Central memory CD8-positive, alpha-beta T cell (primary cell): ENCODE measurements around the gene AGAP3.

Experiments
- ATAC-seq: fragments of 150-1000 bp; cut with Tn5 transposase; replicated peaks from 2 replicates; pipeline ENCODE4 v1.10.0; 2022; ENCODE audit warnings: mild to moderate bottlenecking, moderate FRiP score, moderate number of reproducible peaks; ENCODE audit not compliant: poor library complexity, severe bottlenecking; ENCODE audit errors: extremely low read depth
- DNase-seq, 2 donors: peaks; one replicate each; pipeline ENCODE4 v3.0.0; 2021; ENCODE audit warnings: low spot score in 2 of 2
- H3K27ac Mint-ChIP-seq: one replicate; pipeline ENCODE4 v1.8.0; 2022; ENCODE audit warnings: low read depth, mild to moderate bottlenecking, moderate library complexity, mixed read lengths
- H3K27me3 Mint-ChIP-seq: one replicate; pipeline ENCODE4 v1.8.0; 2022; ENCODE audit warnings: mixed read lengths
- H3K36me3 Mint-ChIP-seq: one replicate; pipeline ENCODE4 v1.8.0; 2022; ENCODE audit warnings: mild to moderate bottlenecking, moderate library complexity, mixed read lengths; ENCODE audit not compliant: insufficient read depth
- H3K4me1 Mint-ChIP-seq: one replicate; pipeline ENCODE4 v1.8.0; 2022; ENCODE audit warnings: mixed read lengths
- H3K4me3 Mint-ChIP-seq: one replicate; pipeline ENCODE4 v1.8.0; 2022; ENCODE audit warnings: mild to moderate bottlenecking, moderate library complexity, mixed read lengths
- H3K9me3 Mint-ChIP-seq: one replicate; pipeline ENCODE4 v1.8.0; 2022; ENCODE audit warnings: mixed read lengths

Gene AGAP3

GRCh38 chr7:151132461-151133205, 46.4 kb downstream of the AGAP3 start:
- Mint-ChIP-seq H3K4me3 (no peak overlapping the region), H3K27ac (no peak overlapping the region), H3K27me3 (no peaks in the 10 kb centered on the region), H3K4me1 (no peaks in the 10 kb centered on the region), H3K9me3 (no peaks in the 10 kb centered on the region), H3K36me3 (no peaks in the 10 kb centered on the region)
- DNase-seq (no peak), ATAC-seq (no peak)

- Mint-ChIP-seq H3K27me3 (no peaks in the 10 kb centered on the region), H3K36me3 (no peaks in the 10 kb centered on the region), H3K27ac (no peak overlapping the region), H3K4me3 (no peak overlapping the region), H3K9me3 (no peaks in the 10 kb centered on the region), H3K4me1 (no peaks in the 10 kb centered on the region)
- no peak for ATAC-seq
- DNase-seq = no peak
Observed at GRCh38 chr7:151133266-151133985, 47.2 kb downstream of the AGAP3 start.

- Mint-ChIP-seq H3K4me1 (no peaks in the 10 kb centered on the region), H3K27ac (no peak overlapping the region), H3K36me3 (no peaks in the 10 kb centered on the region), H3K27me3 (no peaks in the 10 kb centered on the region), H3K4me3 (no peak overlapping the region), H3K9me3 (no peaks in the 10 kb centered on the region)
- DNase-seq = no peak
- no peak for ATAC-seq
Observed at GRCh38 chr7:151133986-151134742, 47.9 kb downstream of the AGAP3 start.

- H3K27me3 Mint-ChIP-seq = no peaks in the 10 kb centered on the region
- no peaks in the 10 kb centered on the region for H3K9me3 Mint-ChIP-seq
- no peaks in the 10 kb centered on the region for H3K36me3 Mint-ChIP-seq
- no peaks in the 10 kb centered on the region for H3K4me1 Mint-ChIP-seq
- ATAC-seq = no peak
- H3K4me3 Mint-ChIP-seq = no peak overlapping the region
- H3K27ac Mint-ChIP-seq = no peak overlapping the region
- no peak for DNase-seq
Observed at GRCh38 chr7:151134743-151135524, 48.7 kb downstream of the AGAP3 start.

DNA sequence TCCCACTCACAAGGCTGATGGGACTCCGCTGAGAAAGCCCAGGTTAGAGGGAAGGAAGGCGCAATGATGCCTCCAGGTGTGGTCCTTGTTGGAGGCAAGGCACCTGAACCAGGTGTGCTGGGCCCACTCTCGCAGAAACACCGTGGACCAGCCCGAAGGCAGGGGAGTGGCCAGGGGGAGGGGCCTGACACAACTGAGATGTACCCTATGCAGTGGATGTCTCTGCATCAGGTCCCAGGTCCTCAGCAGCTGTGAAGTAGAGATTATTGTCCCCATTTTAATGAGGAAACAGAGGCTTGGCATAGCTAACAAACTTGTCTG, 49.2 kb downstream of the AGAP3 start:
- Mint-ChIP-seq H3K36me3 (no peaks in the 10 kb centered on the region), H3K9me3 (no peaks in the 10 kb centered on the region), H3K27me3 (no peaks in the 10 kb centered on the region), H3K4me1 (no peaks in the 10 kb centered on the region), H3K4me3 (no peak overlapping the region), H3K27ac (no peak overlapping the region)
- DNase-seq (no peak), ATAC-seq (no peak)

DNA sequence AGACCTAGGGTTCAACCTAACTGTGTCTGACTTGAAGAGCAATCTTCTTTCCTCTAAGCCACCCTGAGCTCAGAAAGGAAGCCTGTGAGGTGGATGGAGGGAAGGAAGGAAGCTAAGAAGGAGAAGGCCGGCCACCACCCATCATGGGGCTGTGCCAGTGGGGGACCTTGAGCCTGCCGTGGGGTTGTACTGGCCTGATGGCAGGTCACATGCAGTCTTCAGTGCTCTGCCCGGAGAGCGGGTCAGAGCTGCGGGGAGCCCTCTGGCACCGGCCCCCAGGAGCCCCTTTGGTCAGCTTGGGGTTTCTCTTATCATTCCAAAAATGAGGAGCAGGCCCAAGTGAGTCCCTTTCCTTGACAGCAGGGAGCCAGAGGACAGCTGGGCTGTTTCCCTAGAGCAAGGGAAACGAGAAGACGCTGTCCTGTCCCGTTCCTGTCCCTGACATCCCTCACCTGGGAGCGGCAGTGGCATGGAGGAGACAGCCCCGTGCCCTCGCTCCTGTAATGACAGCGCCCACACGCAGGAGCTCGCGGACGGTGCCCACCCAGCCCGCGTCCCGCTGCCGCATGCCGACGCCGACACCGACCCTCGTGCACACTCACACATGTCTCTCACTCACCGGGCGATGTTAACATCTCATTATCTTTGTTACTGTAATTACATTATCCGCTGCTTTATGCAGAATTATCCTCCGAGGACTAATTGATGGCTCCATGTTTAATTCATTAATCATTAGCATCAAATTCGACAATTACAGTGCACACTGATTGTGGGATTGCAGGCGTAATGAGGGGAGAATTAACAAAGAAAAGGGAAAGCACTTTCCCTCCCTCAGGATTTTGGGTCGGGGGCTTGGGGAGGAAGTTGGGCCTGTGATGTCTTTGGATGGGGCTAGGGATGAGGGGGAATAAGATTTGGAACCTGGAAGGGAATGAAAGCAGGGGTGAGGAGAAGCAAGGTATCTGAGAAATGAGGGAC, 49.9 kb downstream of the AGAP3 start:
- ATAC-seq (no peak), DNase-seq (no peak)
- Mint-ChIP-seq H3K9me3 (no peaks in the 10 kb centered on the region), H3K36me3 (no peaks in the 10 kb centered on the region), H3K4me3 (no peak overlapping the region), H3K27ac (no peak overlapping the region), H3K27me3 (no peaks in the 10 kb centered on the region), H3K4me1 (no peaks in the 10 kb centered on the region)

GRCh38 chr7:151137076-151137675, 50.9 kb downstream of the AGAP3 start:
- H3K27ac Mint-ChIP-seq = no peak overlapping the region
- H3K4me1 Mint-ChIP-seq = no peaks in the 10 kb centered on the region
- DNase-seq = no peak
- no peak for ATAC-seq
- no peaks in the 10 kb centered on the region for H3K9me3 Mint-ChIP-seq
- no peaks in the 10 kb centered on the region for H3K27me3 Mint-ChIP-seq
- no peaks in the 10 kb centered on the region for H3K36me3 Mint-ChIP-seq
- H3K4me3 Mint-ChIP-seq = no peak overlapping the region

DNA sequence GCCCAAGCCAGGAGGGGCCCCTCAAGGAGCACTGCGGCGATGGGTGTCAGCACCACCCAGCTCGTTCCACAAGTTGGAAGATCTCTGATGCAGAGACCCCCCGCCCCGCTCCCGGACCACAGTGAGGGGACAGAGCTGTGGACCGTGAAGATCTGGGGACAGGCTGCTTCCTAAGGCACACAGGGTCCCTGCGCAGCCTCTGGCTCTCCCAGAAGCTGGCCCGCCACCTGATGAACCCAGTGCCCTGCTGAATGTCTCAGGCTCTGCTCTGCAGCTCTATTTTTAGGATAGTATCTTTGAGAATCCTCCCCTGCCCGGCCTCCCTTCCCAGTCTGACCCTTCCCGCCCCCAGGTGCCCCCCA, 51.5 kb downstream of the AGAP3 start:
- Mint-ChIP-seq H3K9me3 (no peaks in the 10 kb centered on the region), H3K27ac (no peak overlapping the region), H3K36me3 (peaks cover under 1% of the 10 kb centered on the region), H3K4me1 (no peaks in the 10 kb centered on the region), H3K4me3 (no peak overlapping the region), H3K27me3 (no peaks in the 10 kb centered on the region)
- ATAC-seq = no peak
- DNase-seq = no peak

GRCh38 chr7:151138153-151138851, 52.0 kb downstream of the AGAP3 start:
- H3K27me3 Mint-ChIP-seq = no peaks in the 10 kb centered on the region
- ATAC-seq (no peak), DNase-seq (no peak)
- no peaks in the 10 kb centered on the region for H3K4me1 Mint-ChIP-seq
- no peak overlapping the region for H3K4me3 Mint-ChIP-seq
- H3K27ac Mint-ChIP-seq = no peak overlapping the region
- peaks cover 1% of the 10 kb centered on the region for H3K36me3 Mint-ChIP-seq
- no peaks in the 10 kb centered on the region for H3K9me3 Mint-ChIP-seq

DNA sequence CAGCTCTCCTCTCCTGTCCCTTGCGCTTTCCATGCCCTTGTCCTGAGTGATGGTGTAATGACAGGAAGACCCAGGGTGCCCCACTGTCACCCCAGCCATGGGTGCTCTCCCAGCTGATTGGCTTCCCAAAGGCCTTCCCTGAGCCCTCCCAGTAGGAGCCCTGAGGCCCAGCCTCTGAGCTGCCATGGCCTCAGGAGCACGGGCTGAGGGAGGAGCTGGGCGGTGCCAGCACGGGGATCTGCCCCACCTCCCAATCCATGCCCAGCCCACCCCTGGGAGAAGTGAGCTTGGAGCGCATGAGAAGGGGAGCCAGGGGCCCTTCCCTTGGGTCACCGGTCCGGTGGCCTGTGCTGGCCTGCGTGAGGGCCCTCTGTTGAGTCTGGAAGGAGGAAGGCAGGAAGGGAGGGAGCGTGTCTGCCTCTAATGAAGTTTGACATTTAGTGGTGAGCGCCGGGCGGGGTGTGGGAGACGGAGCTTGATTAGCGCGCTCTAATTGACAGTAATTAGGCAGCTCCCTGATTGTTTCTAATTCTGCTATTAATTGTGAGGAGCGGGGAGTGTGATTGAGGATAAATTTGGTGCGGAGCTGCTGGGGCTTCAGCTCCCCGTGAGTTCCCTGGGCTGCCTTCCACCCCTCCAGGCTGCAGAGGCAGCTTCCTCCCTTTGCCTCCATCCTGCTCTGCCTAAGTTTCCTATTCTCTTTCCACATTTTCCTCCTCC, 53.0 kb downstream of the AGAP3 start:
- Mint-ChIP-seq H3K4me3 (no peak overlapping the region), H3K36me3 (peaks cover 1% of the 10 kb centered on the region), H3K4me1 (no peaks in the 10 kb centered on the region), H3K9me3 (no peaks in the 10 kb centered on the region), H3K27me3 (no peaks in the 10 kb centered on the region), H3K27ac (peak overlapping the region; percentile 61)
- no peak for DNase-seq
- no peak for ATAC-seq
